Measurements from ENCODE around the gene BEND7.
"Not testable (repeated sequence)": the region's sequence is repeated elsewhere in the genome, so short reads cannot be mapped to it uniquely, and the experiment has no call there.

Gene BEND7

GRCh38 chr10:13417459-13418126, 111.2 kb downstream of the BEND7 start:
- DNase-seq = no peak

- DNase-seq = no peak
Observed at GRCh38 chr10:13416760-13417159, 112.1 kb downstream of the BEND7 start.

- DNase-seq = no peak
Observed at GRCh38 chr10:13414855-13415254, 114.0 kb downstream of the BEND7 start.

GRCh38 chr10:13414137-13414536, 114.7 kb downstream of the BEND7 start:
- DNase-seq = no peak

- no peak for DNase-seq
Observed at GRCh38 chr10:13412894-13413293, 115.9 kb downstream of the BEND7 start.

GRCh38 chr10:13404791-13405190, 124.0 kb downstream of the BEND7 start:
- no peak for DNase-seq

- no peak for DNase-seq
Observed at GRCh38 chr10:13404305-13404759, 124.5 kb downstream of the BEND7 start.

- not testable (repeated sequence) for DNase-seq
Observed at GRCh38 chr10:13403426-13403825, 125.4 kb downstream of the BEND7 start.

- DNase-seq = no peak
Observed at GRCh38 chr10:13402021-13402420, 126.8 kb downstream of the BEND7 start.

GRCh38 chr10:13401142-13401541, 127.7 kb downstream of the BEND7 start:
- no peak for DNase-seq

GRCh38 chr10:13400196-13400965, 128.4 kb downstream of the BEND7 start:
- DNase-seq = no peak

- no peak for DNase-seq
Observed at GRCh38 chr10:13399752-13400151, 129.1 kb downstream of the BEND7 start.

- DNase-seq = no peak
Observed at GRCh38 chr10:13399236-13399635, 129.6 kb downstream of the BEND7 start.

GRCh38 chr10:13397052-13397451, 131.8 kb downstream of the BEND7 start:
- DNase-seq = no peak

- no peak for DNase-seq
Observed at GRCh38 chr10:13396369-13396768, 132.4 kb downstream of the BEND7 start.

- no peak for DNase-seq
Observed at GRCh38 chr10:13395540-13395939, 133.3 kb downstream of the BEND7 start.

- DNase-seq = no peak
Observed at GRCh38 chr10:13393640-13394039, 135.2 kb downstream of the BEND7 start.

GRCh38 chr10:13392701-13393100, 136.1 kb downstream of the BEND7 start:
- DNase-seq = no peak

Measured in SHP77 treated with DMSO at 0.1 percent for 48 hours (cell line).